ENCODE measurements around the gene ZDHHC9.
A peak's percentile ranks its signal among the peaks of the same experiment; 100 is the strongest.

ZDHHC9 gene

GRCh38 chrX:129823115-129823514, 20.6 kb downstream of the ZDHHC9 start:
- peak; percentile 51 for DNase-seq (ENCODE audit: low read depth, low spot score)

DNA sequence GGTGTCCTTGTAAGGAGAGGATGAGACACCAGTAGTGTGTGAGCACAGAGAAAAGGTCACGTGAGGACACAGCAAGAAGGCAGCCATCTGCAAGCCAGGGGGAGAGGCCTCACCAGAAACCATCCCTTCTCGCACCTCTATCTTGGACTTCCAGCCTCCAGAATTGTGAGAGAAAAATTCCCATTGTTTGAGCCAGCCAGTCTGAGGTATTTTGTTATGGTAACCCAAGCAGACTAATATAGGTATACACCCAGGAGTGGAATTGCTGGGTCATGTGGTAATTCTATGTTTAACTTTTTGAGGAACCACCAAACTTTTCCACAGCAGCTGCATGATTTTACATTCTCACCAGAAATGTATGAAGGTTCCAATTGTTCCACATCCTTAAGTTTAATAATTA, 25.6 kb downstream of the ZDHHC9 start:
- no peak for DNase-seq (ENCODE audit: low read depth, low spot score)

DNA sequence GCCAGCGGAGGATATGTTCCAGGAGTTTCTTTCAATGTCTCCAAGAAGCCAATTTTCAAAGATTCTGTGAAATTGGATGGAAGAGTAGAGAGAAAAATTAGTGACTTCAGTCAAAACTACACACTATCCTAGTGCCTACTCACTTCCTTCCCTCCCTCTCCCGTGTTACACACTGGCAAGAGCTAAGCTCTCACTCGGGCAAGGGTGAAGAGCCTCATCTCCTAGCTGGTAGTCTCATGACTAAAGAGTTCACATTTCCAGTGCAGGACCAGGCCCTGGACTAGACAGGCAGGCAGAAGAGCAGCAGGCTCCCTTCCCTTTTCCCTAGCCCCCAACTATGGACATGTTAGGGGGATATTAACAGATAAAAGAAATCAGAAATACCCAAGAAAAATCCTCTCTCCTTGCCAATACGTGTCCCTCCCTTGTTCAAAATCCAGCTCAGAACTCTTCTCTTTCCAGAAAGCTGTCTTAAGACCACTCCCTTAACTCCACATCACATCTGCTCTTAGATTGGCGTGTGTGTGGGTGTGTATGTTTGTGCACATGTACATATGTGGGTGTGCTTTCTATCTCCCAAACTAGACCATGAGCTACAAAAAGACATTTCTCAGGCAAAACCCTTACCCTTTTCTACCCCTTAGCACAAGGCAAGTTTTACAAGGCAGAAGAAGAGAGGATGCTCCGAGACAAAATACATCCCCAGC, 29.9 kb downstream of the ZDHHC9 start:
- no peak for DNase-seq (ENCODE audit: low read depth, low spot score)

GRCh38 chrX:129808829-129809796, 34.6 kb downstream of the ZDHHC9 start:
- DNase-seq (ENCODE audit: low read depth, low spot score) = peak; percentile 20

GRCh38 chrX:129808158-129808828, 35.4 kb downstream of the ZDHHC9 start:
- DNase-seq (ENCODE audit: low read depth, low spot score) = no peak

- no peak for DNase-seq (ENCODE audit: low read depth, low spot score)
These were observed 38.9 kb downstream of the ZDHHC9 start for GRCh38 chrX:129804806-129805205.

- peak; percentile 23 for DNase-seq (ENCODE audit: low read depth, low spot score)
These were observed 40.8 kb downstream of the ZDHHC9 start for GRCh38 chrX:129802863-129803262.

DNA sequence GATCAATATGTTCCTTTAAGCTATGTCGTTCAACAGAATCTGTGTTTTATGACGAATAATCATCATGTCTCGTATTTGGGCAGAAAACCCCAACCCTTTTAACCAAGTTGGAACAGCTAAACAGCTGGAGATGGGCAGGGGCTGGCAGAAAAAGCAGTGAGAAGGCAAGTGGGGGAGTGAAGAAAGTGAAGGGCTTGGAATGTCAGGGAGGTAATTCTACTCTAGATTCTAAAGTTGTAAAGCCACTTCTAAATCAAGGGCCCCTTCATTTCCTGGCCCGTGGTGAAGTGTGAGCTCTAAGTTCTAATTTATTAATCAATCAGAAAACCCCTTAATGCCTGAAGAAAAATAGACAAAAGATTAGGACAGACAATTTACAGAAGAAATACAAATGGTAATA, 43.5 kb downstream of the ZDHHC9 start:
- no peak for DNase-seq (ENCODE audit: low read depth, low spot score)

GRCh38 chrX:129798888-129799287, 44.8 kb downstream of the ZDHHC9 start:
- DNase-seq (ENCODE audit: low read depth, low spot score) = no peak

DNA sequence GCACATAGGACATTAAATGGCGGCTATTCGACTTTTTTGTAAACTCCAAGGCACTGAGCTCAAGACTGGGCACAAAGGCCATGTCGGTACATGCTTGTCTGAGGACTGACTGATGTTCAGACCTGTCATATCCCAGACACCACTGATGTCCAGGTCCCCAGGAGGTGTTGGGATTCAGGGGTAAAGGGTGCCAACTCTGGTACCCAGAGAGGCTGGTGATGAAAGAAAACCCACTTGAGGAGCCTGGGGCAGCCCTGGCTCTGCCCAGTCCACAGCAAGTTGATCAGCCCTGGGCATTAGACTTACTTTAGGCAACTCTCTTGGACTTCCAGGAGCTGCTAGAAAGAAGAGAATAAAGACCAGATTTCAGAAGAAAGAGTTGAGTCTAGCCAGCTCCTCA, 45.2 kb downstream of the ZDHHC9 start:
- no peak for DNase-seq (ENCODE audit: low read depth, low spot score)

GRCh38 chrX:129797251-129797906, 46.3 kb downstream of the ZDHHC9 start:
- DNase-seq (ENCODE audit: low read depth, low spot score) = no peak

GRCh38 chrX:129795584-129795983, 48.1 kb downstream of the ZDHHC9 start:
- DNase-seq (ENCODE audit: low read depth, low spot score) = no peak

GRCh38 chrX:129793604-129794191, 50.0 kb downstream of the ZDHHC9 start:
- DNase-seq (ENCODE audit: low read depth, low spot score) = no peak

DNA sequence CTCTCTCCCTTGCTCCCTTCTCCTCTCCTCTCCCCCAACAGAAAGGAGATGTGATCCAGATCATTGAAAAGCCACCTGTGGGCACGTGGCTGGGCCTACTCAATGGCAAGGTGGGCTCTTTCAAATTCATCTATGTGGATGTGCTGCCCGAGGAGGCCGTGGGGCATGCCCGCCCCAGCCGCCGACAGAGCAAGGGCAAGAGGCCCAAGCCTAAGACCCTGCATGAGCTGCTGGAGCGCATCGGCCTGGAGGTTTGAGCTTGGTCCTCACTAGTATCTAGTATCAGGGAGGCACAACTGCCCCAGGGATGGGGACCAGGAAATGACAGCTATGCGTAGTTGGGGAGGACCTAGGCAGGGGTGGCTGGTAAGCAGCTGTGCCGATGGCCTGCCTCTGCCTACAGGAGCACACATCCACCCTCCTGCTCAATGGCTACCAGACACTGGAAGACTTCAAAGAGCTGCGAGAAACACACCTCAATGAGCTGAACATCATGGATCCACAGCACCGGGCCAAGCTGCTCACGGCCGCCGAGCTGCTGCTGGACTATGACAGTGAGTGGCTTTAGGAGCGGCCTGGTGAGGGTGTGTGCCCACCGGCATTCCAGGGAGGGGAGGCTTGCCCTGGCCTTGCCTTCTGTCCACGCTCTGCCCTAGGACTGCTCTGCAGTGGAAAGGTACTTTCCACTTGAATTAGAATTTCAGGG, 50.9 kb downstream of the ZDHHC9 start:
- DNase-seq (ENCODE audit: low read depth, low spot score) = no peak

DNA sequence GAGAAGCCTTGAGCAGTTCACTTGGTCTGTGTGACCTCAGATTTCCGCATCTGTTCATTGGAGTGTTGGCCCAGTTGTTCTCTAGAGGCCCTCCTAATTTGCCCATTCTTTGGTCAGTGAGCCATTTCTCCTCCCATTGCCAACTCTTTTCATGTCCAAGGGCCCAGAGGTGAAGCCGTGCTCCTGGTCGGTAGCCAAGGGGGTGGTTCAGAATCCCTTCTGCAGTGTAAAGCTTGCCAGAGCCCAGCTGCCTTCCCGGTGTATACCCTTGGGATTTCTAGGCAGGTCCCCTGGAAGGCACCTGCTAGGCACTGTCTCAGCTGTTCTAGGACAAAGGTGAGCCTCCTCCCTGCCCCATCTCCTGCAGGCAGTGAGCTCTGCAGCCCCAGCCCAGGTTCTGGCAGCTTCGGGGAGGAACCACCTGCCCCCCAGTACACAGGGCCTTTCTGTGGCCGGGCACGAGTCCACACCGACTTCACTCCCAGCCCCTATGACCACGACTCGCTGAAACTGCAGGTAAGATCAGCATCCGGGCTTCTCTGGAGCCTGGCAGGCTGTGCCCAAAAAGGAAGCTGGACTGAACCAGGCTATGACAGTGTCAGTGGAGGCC, 51.6 kb downstream of the ZDHHC9 start:
- DNase-seq (ENCODE audit: low read depth, low spot score) = peak; percentile 9

- DNase-seq (ENCODE audit: low read depth, low spot score) = no peak
These were observed 52.4 kb downstream of the ZDHHC9 start for GRCh38 chrX:129791336-129791735.

DNA sequence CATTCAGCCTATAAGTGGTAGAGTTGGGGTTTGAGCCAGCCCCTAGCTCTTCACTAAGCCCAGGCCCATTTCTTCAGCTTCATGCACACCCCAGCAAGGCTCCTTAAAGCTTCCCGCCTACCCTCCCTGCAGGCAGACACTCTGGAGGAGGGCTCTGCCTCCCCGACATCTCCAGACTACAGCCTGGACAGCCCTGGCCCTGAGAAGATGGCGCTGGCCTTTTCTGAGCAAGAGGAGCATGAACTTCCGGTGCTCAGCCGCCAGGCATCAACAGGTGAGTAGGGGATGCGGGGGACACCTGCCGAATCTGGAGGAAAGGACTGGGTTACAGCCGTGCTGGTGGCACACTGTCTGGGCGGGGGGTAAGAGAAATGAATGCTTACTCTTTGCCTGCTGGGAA, 52.9 kb downstream of the ZDHHC9 start:
- no peak for DNase-seq (ENCODE audit: low read depth, low spot score)

GRCh38 chrX:129790146-129790545, 53.5 kb downstream of the ZDHHC9 start:
- no peak for DNase-seq (ENCODE audit: low read depth, low spot score)

GRCh38 chrX:129788527-129788926, 55.2 kb downstream of the ZDHHC9 start:
- DNase-seq (ENCODE audit: low read depth, low spot score) = no peak

DNA sequence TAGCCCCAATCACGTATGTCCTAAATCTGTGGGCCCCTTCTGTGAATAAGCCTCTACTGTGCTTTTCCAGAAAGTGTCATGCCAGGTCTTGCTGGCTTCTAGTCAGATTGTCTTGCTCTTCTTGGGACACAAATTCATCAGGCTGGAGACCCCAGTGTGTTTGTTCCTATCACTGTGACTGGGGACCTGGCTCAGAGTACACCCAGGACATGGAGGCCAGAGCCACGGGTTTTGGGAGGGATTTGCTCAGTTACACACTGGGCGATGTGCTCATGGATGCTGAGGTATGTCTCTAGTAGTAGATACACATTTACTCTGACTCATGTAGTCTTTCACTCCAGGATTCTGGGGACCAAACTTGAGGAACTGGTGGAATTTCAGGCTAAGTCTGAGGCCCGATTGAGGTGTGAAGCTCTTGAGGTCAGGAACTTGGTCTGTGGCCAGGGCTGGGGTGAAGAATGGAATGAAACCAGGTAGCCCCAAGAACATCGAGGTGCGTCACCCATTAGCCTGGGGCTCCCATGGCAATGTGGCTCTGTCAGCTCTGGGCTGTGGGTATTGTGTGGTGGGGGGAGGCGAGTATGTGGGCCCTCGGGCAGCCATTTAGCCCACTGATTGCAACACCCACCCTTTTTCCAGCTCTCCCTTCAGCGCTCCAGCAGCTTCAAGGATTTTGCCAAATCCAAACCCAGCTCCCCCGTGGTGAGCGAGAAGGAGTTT, 56.2 kb downstream of the ZDHHC9 start:
- DNase-seq (ENCODE audit: low read depth, low spot score) = no peak
